Heart right ventricle (tissue), 16 donors: ENCODE data around the gene SERBP1. TPM values are rescaled to one million over a fixed set of nuclear protein-coding genes. Genes with fewer than 3 reads are reported as not detected.

ENCODE experiments used
- ATAC-seq, 8 donors: fragments of 200-7000 bp; cut with Tn5 transposase; one replicate each; pipeline ENCODE4 v1.9.1; 2020; ENCODE audit warnings: mild to moderate bottlenecking in 8 of 8, moderate library complexity in 8 of 8, moderate number of reproducible peaks in 1 of 8
- DNase-seq, 2 donors: peaks; one replicate each; pipeline ENCODE4 v3.0.0-alpha.2; 2020
- H3K27ac ChIP-seq, 10 donors: fragments of 200-600 bp; sonication (generic) in 2 of 10; one replicate each; pipeline versions ENCODE4 v1.5.0 to v1.8.0; 2020 to 2022; ENCODE audit warnings: mild to moderate bottlenecking in 3 of 10
- H3K27me3 ChIP-seq, 7 donors: fragments of 200-600 bp; one replicate each; pipeline ENCODE4 v1.8.0; 2021 to 2022; ENCODE audit warnings: mild to moderate bottlenecking in 2 of 7
- H3K36me3 ChIP-seq, 9 donors: fragments of 200-600 bp; sonication (generic) in 1 of 9; one replicate each; pipeline versions ENCODE4 v1.5.0 to v1.8.0; 2020 to 2022; ENCODE audit warnings: mild to moderate bottlenecking in 2 of 9
- H3K4me1 ChIP-seq, 9 donors: fragments of 200-600 bp; sonication (generic) in 1 of 9; one replicate each; pipeline versions ENCODE4 v1.5.0 to v1.8.0; 2020 to 2022; ENCODE audit warnings: mild to moderate bottlenecking in 4 of 9
- H3K4me3 ChIP-seq, 10 donors: fragments of 200-600 bp; sonication (generic) in 2 of 10; one replicate each; pipeline versions ENCODE4 v1.5.0 to v1.8.0; 2020 to 2022; ENCODE audit warnings: mild to moderate bottlenecking in 7 of 10, moderate library complexity in 2 of 10
- H3K9me3 ChIP-seq, 11 donors: fragments of 200-600 bp in 10 of 11; sonication (generic) in 2 of 11; one replicate each; pipeline versions ENCODE4 v1.5.0 to v1.8.0; 2013 to 2022; ENCODE audit warnings: mild to moderate bottlenecking in 2 of 11, control low read depth in 1 of 11, moderate library complexity in 1 of 11
- WGBS, 2 donors: extraction: QIAGEN DNeasy Blood & Tissue Kit; methylation state at CpG; one replicate each; pipeline ENCODE4 v1.1.7; 2013; ENCODE audit warnings: inconsistent platforms in 1 of 2; 5-methylcytosine and 5-hydroxymethylcytosine counted together
- intact Hi-C, 10 donors: fragments of 100-400 bp; cut with DNase I; formaldehyde crosslinking; loops; one replicate each; pipeline versions ENCODE4 v1.11.1 to v1.14.2; 2022
- long read RNA-seq, 3 donors: library from polyadenylated mRNA; unstranded; transcript quantifications; one replicate each; pipeline ENCODE4 v2.0.0, GENCODE V29; 2020 to 2021
- polyA plus RNA-seq, 2 donors: library from polyadenylated mRNA; stranded (reverse); fragments of 200-250 nt; gene quantifications; one replicate each; pipeline ENCODE4 v1.2.3, GENCODE V29; 2013
- total RNA-seq, 10 donors: library from RNA; stranded (reverse); fragmentation: NEBNext Ultra II Directional in 3 of 10; extraction: Animal tissue kit (Norgen Biotek cat#: 25700) in 3 of 10; gene quantifications; one replicate each; pipeline versions ENCODE4 v1.2.1 to v1.2.4, GENCODE V29; 2021 to 2023
- TF ChIP-seq, protein P1 (sequence below), 9 donors: fragments of 200-600 bp; sonication (generic) in 2 of 9; IDR thresholded peaks; one replicate each; pipeline versions ENCODE4 v1.5.0 to v1.8.0; 2021 to 2022; ENCODE audit warnings: antibody characterized with exemption in 9 of 9, mild to moderate bottlenecking in 5 of 9, moderate library complexity in 1 of 9
- donor health status: Arrhythmogenic right ventricular cardiomyopathy.
- donor health status: ischemic (EF 13 %, LVEDD 7.1; RV severe dilation, severe dysfunction).
- donor health status: healthy with polysubstance abuse.
- donor health status: DM: no; HTN: yes; CAD: no.
- donor health status: DM: no; HTN: no; CAD: no.
- donor health status: ischemic (EF 25% LVEDD 6.9; RV normal size, moderate dysfunction).
- donor health status: ischemic (EF 25% LVEDD 5.7; RV mildly dilated, moderate dysfunction).
- donor health status: healthy.
- donor health status: DM: yes; HTN: yes; CAD: no.
- donor health status: Ischemic cardiomyopathy.
- donor health status: ischemic (EF 35%, LVEDD 5.7; RV mildly dilated, moderate dysfunction).
- donor health status: nonischemic (EF 11% LVEDD 7.7; RV severe dilation, severe dysfunction).
- donor health status: DM: yes; HTN: yes; CAD: no.
- donor health status: PGD.
- donor health status: ischemic (EF 29% LVEDD 5.4; RV normal size, mild dysfunction).
- donor health status: nonischemic (EF 23%, LVEDD 6.1; RV moderate dilation, normal function).

The SERBP1 gene
- total RNA-seq: 100 to 1,000 TPM; 121 to 153 (median 142) TPM
- polyA plus RNA-seq: 100 to 1,000 TPM in 1 of 2 donors, 10 to 100 TPM in 1; 58.3 to 121 TPM
- long read RNA-seq, donor 1, full-length matches to known transcripts: 195 of 211 reads
- long read RNA-seq, donor 1, partial matches to known transcripts: 13 of 211 reads
- long read RNA-seq, donor 1, other reads (novel, unspliced or antisense): 3 of 211 reads
- long read RNA-seq, donor 2, full-length matches to known transcripts: 181 of 207 reads
- long read RNA-seq, donor 2, partial matches to known transcripts: 15 of 207 reads
- long read RNA-seq, donor 2, other reads (novel, unspliced or antisense): 11 of 207 reads
- long read RNA-seq, donor 3, full-length matches to known transcripts: 291 of 340 reads
- long read RNA-seq, donor 3, partial matches to known transcripts: 22 of 340 reads
- long read RNA-seq, donor 3, other reads (novel, unspliced or antisense): 27 of 340 reads

DNA sequence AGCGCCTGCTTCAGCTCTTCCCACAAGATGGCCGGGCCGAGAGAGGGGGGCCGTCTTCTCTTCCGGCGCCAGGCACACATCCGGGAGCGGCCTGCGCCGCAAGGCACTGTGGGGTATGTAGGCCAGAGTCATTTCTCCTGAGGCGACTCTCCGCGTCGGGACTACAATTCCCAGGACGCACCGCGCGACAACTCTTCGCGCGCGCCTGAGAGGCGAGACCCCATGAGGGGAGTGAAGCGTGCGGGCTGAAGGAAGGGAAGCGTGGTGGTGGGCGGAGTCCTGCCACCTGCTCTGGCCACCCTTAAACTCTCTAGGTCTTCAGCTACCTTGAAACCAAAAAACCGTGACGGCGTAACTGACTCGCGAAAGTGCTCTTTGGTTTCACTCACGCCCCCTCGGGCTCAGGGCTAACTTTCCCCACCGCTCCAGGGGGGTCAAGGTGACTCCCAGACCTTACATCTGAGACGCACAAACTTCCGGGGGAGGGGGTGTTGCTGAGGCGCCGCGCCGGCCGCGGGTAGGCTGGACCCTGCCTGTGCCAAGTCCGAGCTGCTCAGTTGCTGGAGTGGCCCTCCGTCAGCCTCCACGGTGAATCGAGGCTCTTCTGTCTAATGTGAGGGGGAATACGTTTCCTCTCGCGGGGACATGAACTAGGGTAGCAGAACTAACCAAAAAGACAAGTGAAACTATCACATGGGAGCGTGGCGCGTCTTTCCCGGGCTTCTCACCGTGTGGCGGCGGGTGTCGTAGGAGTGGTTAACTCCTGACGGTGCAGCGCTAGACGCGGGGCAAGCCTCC lies at the start of gene SERBP1:
TSS of gene SERBP1 (minus strand) at position 45 of the 798 bp plus-strand sequence. CDS start 102 bp downstream, outside the sequence.
- Histone ChIP-seq H3K36me3 (peaks cover 0 to 8% (median 5%) of the 10 kb centered on the region in 9 donors), H3K27ac (peak within 1 kb of the TSS; percentile 60 to 94 (median 90)), H3K9me3 (no peaks in the 10 kb centered on the region), H3K4me3 (peak within 1 kb of the TSS; percentile 67 to 88 (median 85)), H3K4me1 (peaks cover 0 to 65% (median 37%) of the 10 kb centered on the region in 9 donors), H3K27me3 (no peaks in the 10 kb centered on the region)
- 0% methylated on average over 62 of the region's 62 CpGs for WGBS, 2 donors
- TF ChIP-seq, protein P1, sequence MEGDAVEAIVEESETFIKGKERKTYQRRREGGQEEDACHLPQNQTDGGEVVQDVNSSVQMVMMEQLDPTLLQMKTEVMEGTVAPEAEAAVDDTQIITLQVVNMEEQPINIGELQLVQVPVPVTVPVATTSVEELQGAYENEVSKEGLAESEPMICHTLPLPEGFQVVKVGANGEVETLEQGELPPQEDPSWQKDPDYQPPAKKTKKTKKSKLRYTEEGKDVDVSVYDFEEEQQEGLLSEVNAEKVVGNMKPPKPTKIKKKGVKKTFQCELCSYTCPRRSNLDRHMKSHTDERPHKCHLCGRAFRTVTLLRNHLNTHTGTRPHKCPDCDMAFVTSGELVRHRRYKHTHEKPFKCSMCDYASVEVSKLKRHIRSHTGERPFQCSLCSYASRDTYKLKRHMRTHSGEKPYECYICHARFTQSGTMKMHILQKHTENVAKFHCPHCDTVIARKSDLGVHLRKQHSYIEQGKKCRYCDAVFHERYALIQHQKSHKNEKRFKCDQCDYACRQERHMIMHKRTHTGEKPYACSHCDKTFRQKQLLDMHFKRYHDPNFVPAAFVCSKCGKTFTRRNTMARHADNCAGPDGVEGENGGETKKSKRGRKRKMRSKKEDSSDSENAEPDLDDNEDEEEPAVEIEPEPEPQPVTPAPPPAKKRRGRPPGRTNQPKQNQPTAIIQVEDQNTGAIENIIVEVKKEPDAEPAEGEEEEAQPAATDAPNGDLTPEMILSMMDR (IDR thresholded peaks at IDR 0.05): no peak
- intact Hi-C loops: loop anchor here in 2 of 10 donors (2.0 to 10.0 kb wide), 2 partner anchors 32 to 54 kb away; no protein-coding TSS in a partner anchor
- ATAC-seq (peak; percentile 98 to 99 (median 98)), DNase-seq (peak; percentile 95 to 96)

DNA sequence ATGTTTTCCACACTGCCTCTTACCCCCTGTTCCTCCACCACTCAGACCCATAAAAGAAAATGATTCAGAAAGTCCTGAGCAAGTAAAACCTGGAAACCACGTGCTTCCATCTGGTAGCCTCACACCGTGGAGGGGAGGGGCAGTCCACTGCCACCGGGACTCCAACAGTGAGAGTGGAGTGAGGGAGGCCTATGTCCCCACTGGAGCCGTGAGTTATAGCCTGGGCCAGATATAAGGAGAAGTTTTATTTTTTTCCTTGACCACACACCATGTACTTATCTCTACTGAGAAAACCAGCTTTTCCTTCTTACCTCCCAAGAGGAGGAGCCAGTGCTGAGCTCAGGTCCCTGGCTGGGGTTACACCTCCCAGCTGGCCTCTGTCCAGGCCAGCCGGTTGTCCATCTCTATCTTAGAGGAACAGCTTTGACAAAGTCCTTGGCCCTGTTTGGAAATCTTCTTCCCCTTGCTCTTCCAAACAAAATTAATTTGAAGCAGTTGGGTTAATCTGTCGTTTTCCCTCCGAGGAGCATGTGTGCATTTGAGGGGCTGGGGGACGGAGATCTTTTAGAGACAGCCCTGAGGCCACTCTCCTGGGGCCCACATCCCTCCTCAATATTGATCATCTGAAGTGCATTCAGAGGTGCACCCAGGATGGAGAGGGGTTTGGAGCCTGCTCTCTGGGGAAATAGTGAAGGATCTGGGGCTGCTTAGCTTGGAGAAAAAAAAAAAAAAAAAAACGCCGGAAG lies 49.1 kb upstream of the SERBP1 start:
- Histone ChIP-seq H3K9me3 (no peaks in the 10 kb centered on the region), H3K36me3 (no peaks in the 10 kb centered on the region), H3K4me3 (no peak overlapping the region), H3K4me1 (peaks cover 0 to 16% (median 7%) of the 10 kb centered on the region in 9 donors), H3K27ac (no peak overlapping the region), H3K27me3 (no peaks in the 10 kb centered on the region)
- intact Hi-C loops: no loop called here
- ATAC-seq: peak; percentile 34 to 90 (median 66)
- 31 to 44% methylated on average over 10 of the region's 10 CpGs for WGBS, 2 donors
- DNase-seq: peak in 1 of 2 donors; percentile 28
- TF ChIP-seq, protein P1 (IDR thresholded peaks at IDR 0.05): no peak

DNA sequence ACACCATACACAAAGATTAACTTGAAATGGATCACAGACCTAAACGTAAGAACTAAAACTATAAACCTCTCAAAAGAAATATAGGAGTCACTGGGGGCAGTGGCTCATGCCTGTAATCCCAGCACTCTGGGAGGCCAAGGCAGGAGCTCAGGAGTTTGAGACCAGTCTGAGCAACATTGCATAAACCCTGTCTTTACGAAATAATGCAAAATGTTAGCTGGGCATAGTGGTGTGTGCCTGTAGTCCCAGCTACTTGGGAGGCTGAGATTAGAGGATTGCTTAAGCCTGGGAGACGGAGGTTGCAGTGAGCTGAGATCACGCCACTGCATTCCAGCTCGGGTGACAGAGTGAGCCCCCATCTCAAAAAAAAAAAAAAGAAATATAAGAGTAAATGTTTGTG lies 46.7 kb upstream of the SERBP1 start:
- Histone ChIP-seq H3K4me3 (no peak overlapping the region), H3K27ac (no peak overlapping the region), H3K9me3 (no peaks in the 10 kb centered on the region), H3K36me3 (no peaks in the 10 kb centered on the region), H3K27me3 (no peaks in the 10 kb centered on the region), H3K4me1 (peaks cover 0 to 16% (median 7%) of the 10 kb centered on the region in 9 donors)
- DNase-seq (no peak), ATAC-seq (no peak)
- WGBS, 2 donors: 73 to 83% methylated on average over 5 of the region's 5 CpGs
- intact Hi-C loops: no loop called here
- TF ChIP-seq, protein P1 (IDR thresholded peaks at IDR 0.05): no peak
